ENCODE data around the gene CCDC137.

DNA sequence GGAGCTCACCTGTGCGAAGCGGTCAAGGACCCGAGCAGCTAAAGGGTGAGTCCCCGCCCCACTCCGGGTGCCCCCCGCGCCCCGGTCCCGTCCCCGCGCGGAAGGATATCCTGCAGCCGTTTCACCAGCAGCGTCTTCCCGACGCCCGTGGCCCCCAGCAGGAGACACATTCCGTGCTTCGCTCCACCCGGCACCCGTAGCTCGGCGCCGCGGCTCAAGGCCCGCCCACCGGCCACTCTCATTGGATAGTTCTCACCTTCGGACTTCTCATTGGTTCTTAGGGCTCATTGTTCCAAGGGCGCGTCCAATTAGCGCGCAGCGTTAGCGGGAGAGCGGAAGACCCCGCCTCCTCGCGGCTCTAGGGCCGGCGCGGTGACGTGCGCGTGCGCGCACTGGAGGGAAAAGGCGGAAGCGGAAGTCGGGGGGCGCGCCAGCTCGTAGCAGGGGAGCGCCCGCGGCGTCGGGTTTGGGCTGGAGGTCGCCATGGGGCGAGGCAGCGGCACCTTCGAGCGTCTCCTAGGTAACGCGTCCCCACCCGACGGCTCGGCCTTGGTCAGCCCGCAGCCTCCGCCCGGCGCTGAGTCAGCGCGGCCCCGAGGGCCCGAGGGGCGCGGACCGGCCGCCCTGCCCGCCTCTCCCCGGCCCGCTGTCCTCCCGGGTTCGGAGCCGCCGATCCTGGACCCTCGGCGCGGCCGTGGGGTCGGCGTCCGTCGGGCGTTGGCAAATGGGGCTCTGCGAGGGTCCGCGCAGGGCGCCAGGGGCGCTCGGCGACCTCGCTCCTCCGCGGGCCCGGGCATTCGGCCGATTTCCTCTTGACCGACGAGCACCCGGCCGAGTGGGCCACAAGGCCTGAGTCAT lies 17.3 kb downstream of the CCDC137 start, which contains the start of the genes ARL16 and HGS:
- TF ChIP-seq, protein P1, sequence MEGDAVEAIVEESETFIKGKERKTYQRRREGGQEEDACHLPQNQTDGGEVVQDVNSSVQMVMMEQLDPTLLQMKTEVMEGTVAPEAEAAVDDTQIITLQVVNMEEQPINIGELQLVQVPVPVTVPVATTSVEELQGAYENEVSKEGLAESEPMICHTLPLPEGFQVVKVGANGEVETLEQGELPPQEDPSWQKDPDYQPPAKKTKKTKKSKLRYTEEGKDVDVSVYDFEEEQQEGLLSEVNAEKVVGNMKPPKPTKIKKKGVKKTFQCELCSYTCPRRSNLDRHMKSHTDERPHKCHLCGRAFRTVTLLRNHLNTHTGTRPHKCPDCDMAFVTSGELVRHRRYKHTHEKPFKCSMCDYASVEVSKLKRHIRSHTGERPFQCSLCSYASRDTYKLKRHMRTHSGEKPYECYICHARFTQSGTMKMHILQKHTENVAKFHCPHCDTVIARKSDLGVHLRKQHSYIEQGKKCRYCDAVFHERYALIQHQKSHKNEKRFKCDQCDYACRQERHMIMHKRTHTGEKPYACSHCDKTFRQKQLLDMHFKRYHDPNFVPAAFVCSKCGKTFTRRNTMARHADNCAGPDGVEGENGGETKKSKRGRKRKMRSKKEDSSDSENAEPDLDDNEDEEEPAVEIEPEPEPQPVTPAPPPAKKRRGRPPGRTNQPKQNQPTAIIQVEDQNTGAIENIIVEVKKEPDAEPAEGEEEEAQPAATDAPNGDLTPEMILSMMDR (IDR thresholded peaks at IDR 0.05): peak in 2 of 6 experiments; percentile 6 to 16
- TF ChIP-seq POLR2A (IDR thresholded peaks at IDR 0.05): peak in 3 of 4 donors; percentile 21 to 85 (median 73)

Data from esophagus squamous epithelium (tissue), 4 donors.